ENCODE measurements around the gene POFUT2. TPM values are rescaled to one million over a fixed set of nuclear protein-coding genes. Genes with fewer than 3 reads are reported as not detected.

POFUT2 gene
- polyA plus RNA-seq, 1 experiment, result 38.5 TPM

GRCh38 chr21:45290948-45291612, 3.4 kb upstream of the POFUT2 start:
- TF ChIP-seq CTCF (IDR thresholded peaks at IDR 0.05; ENCODE audit: insufficient read depth, low read depth, low read length), result 0 out of 2 replicates have a peak, but pooled peaks have one; percentile 1
- H3K27me3 ChIP-seq (ENCODE audit: control insufficient read depth, insufficient read depth, low read length), result no peaks in the 10 kb centered on the region
- peaks cover 2% of the 10 kb centered on the region; the same call in 1 of the 2 replicates for H3K36me3 ChIP-seq (ENCODE audit: control insufficient read depth, insufficient read depth, low read length)
- no peak overlapping the region for H3K4me3 ChIP-seq (ENCODE audit: low read depth, low read length)
- POLR2A ChIA-PET, result no interaction called here
- CTCF ChIA-PET, result interaction anchor here (1.0 to 8.0 kb wide), 6 partner anchors 59 to 579 kb away, joined by 3 to 138 read pairs (median 6); no protein-coding TSS in a partner anchor
- no peak for DNase-seq (ENCODE audit: low read depth)

DNA sequence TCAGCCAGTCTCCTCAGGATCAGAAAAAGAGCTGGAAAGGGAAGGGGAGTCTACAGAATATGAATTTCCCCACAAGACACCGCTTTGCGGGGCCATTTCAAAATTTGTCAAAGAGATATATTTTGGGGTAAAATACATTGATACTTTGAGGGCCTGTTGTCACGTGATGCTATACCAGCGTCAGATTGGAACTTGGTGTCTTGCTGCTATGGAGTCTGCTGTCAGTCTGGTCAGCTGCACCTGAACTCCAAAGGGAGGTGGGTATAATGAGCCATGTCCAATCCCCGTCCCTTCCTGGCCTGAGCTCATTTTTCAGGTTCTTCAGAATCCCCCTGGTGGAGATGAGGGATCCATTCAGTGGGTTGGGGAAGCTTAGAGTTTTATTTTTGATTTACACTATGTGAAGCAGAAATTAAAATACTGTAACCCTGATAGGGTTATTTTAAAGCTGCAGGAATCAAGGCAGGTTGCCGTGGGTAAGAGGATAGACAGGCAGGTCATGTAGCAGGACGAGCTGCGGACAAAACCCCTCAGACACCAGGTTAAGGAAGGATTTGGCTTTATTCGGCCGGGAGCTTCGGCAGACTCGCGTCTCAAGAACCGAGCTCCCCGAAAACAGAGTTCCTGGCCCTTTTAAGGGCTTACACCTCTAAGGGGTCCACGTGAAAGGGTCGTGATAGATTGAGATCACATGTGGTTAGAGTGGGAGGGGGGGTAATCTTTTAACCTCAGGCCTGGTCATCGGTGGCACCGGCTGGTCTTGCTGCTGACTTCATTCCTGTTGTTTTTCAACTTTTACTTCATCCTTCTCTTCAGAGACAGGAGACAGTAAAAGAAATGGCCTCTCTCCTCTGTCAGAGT, 2.2 kb upstream of the POFUT2 start:
- ChIA-PET CTCF (interaction anchor here (0.7 to 8.0 kb wide), 8 partner anchors 33 to 528 kb away, joined by 3 to 138 read pairs (median 4); no protein-coding TSS in a partner anchor), POLR2A (no interaction called here)
- TF ChIP-seq CTCF (IDR thresholded peaks at IDR 0.05; ENCODE audit: insufficient read depth, low read depth, low read length), result peak; percentile 37
- no peaks in the 10 kb centered on the region for H3K27me3 ChIP-seq (ENCODE audit: control insufficient read depth, insufficient read depth, low read length)
- H3K36me3 ChIP-seq (ENCODE audit: control insufficient read depth, insufficient read depth, low read length), result peaks cover 7% of the 10 kb centered on the region
- DNase-seq (ENCODE audit: low read depth), result no peak
- no peak overlapping the region for H3K4me3 ChIP-seq (ENCODE audit: low read depth, low read length)

GRCh38 chr21:45289134-45289533, 1.4 kb upstream of the POFUT2 start:
- Histone ChIP-seq H3K36me3 (ENCODE audit: control insufficient read depth, insufficient read depth, low read length) (peaks cover 14% of the 10 kb centered on the region), H3K27me3 (ENCODE audit: control insufficient read depth, insufficient read depth, low read length) (no peaks in the 10 kb centered on the region), H3K4me3 (ENCODE audit: low read depth, low read length) (no peak overlapping the region)
- POLR2A ChIA-PET, result no interaction called here
- no peak for DNase-seq (ENCODE audit: low read depth)
- no peak for TF ChIP-seq CTCF (IDR thresholded peaks at IDR 0.05; ENCODE audit: insufficient read depth, low read depth, low read length)
- CTCF ChIA-PET, result interaction anchor here (1.1 to 8.0 kb wide), 5 partner anchors 34 to 531 kb away, joined by 3 to 138 read pairs (median 5); no protein-coding TSS in a partner anchor

- Histone ChIP-seq H3K27me3 (ENCODE audit: control insufficient read depth, insufficient read depth, low read length) (no peaks in the 10 kb centered on the region), H3K4me3 (ENCODE audit: low read depth, low read length) (peak overlapping the region; percentile 95), H3K36me3 (ENCODE audit: control insufficient read depth, insufficient read depth, low read length) (peaks cover 20% of the 10 kb centered on the region)
- ChIA-PET CTCF (interaction anchor here (0.7 to 8.0 kb wide), 5 partner anchors 76 to 532 kb away, joined by 3 to 138 read pairs (median 5); no protein-coding TSS in a partner anchor), POLR2A (interaction anchor here (0.6 kb wide), 1 partner anchor 19 kb away, joined by 24 read pairs; no protein-coding TSS in a partner anchor)
- DNase-seq (ENCODE audit: low read depth), result no peak
- no peak for TF ChIP-seq CTCF (IDR thresholded peaks at IDR 0.05; ENCODE audit: insufficient read depth, low read depth, low read length)
Measured at GRCh38 chr21:45288441-45288841, 746 bp upstream of the POFUT2 start.
